WERI-Rb-1 (cell line): ENCODE measurements around the gene NAT10.

Experiments used
- DNase-seq: peaks from one replicate; pipeline ENCODE4 v3.0.0-alpha.2; 2020
- H3K27ac ChIP-seq: fragments of 250-450 bp; sonication (Bioruptor Pico); 2 replicates; pipeline ENCODE4 v1.5.1; 2020; ENCODE audit warnings: mild to moderate bottlenecking, moderate library complexity
- H3K27me3 ChIP-seq: fragments of 250-450 bp; sonication (Bioruptor Pico); 2 replicates; pipeline ENCODE4 v1.5.1; 2021; ENCODE audit warnings: mild to moderate bottlenecking, low read depth, moderate library complexity; ENCODE audit not compliant: insufficient read depth, severe bottlenecking
- H3K36me3 ChIP-seq: fragments of 250-450 bp; sonication (Bioruptor Pico); 2 replicates; pipeline ENCODE4 v1.5.1; 2020; ENCODE audit warnings: mild to moderate bottlenecking, moderate library complexity
- H3K4me3 ChIP-seq: 2 replicates; pipeline ENCODE4 v1.5.1; 2011; ENCODE audit warnings: low read depth, mild to moderate bottlenecking, control low read depth, low read length
- H3K9me3 ChIP-seq: fragments of 250-450 bp; sonication (Bioruptor Pico); 2 replicates; pipeline ENCODE4 v1.5.1; 2021; ENCODE audit warnings: mild to moderate bottlenecking, moderate library complexity; ENCODE audit not compliant: severe bottlenecking
- TF ChIP-seq, protein P1 (sequence below): IDR thresholded peaks from 2 replicates; pipeline ENCODE4 v1.5.1; 2011; ENCODE audit warnings: low read depth, mild to moderate bottlenecking, control low read depth, inconsistent platforms, low read length

NAT10 gene

DNA sequence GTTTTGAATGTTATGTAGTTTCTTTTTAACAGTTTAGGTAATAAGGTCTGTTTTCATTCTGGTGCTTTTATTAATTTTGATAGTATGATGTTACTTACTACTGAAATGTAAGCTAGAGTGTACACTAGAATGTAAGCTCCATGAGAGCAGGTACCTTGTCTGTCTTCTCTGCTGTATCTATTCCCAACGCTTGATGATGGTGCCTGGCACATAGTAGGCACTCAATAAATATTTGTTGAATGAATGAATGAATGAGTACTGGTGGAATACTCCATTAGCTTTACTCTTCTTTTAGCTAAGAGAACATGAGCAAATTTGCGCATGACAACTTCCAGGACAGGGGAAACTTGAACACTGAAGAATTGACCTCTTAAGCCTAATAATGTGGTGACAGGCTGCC lies 6.6 kb upstream of the NAT10 start:
- Histone ChIP-seq H3K36me3 (peaks cover 68% of the 10 kb centered on the region), H3K27ac (no peak overlapping the region)
- no peak for DNase-seq

DNA sequence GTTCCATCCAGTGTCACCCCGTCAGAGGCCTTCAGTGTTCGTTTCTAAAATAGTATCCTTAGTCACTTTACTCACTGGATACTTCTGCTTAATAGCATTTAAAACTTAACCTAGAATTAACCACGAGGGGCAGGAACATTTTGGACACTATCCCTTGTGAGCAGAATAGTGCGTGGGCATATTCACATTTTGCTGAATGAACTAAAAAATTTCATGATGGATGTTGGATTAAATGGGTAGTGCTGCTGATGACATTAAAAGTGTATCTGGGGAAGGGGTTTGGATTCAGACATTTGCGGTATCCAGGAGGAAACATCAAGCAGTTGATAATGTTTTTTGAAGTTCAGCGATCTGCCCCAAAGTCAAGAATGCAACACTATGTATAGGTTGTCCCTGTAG lies 750 bp upstream of the NAT10 start:
- no peak for DNase-seq
- H3K36me3 ChIP-seq: peaks cover 25% of the 10 kb centered on the region
- H3K9me3 ChIP-seq: no peaks in the 10 kb centered on the region
- H3K27ac ChIP-seq: peak overlapping the region; percentile 81
- no peaks in the 10 kb centered on the region for H3K27me3 ChIP-seq
- TF ChIP-seq, protein P1, sequence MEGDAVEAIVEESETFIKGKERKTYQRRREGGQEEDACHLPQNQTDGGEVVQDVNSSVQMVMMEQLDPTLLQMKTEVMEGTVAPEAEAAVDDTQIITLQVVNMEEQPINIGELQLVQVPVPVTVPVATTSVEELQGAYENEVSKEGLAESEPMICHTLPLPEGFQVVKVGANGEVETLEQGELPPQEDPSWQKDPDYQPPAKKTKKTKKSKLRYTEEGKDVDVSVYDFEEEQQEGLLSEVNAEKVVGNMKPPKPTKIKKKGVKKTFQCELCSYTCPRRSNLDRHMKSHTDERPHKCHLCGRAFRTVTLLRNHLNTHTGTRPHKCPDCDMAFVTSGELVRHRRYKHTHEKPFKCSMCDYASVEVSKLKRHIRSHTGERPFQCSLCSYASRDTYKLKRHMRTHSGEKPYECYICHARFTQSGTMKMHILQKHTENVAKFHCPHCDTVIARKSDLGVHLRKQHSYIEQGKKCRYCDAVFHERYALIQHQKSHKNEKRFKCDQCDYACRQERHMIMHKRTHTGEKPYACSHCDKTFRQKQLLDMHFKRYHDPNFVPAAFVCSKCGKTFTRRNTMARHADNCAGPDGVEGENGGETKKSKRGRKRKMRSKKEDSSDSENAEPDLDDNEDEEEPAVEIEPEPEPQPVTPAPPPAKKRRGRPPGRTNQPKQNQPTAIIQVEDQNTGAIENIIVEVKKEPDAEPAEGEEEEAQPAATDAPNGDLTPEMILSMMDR: no peak
- peak overlapping the region; percentile 88 for H3K4me3 ChIP-seq

More for the DNA sequence above, 6.6 kb upstream of the NAT10 start:
- no peaks in the 10 kb centered on the region for H3K9me3 ChIP-seq
- TF ChIP-seq, protein P1: no peak
- H3K27me3 ChIP-seq: no peaks in the 10 kb centered on the region
- H3K4me3 ChIP-seq: no peak overlapping the region

DNA sequence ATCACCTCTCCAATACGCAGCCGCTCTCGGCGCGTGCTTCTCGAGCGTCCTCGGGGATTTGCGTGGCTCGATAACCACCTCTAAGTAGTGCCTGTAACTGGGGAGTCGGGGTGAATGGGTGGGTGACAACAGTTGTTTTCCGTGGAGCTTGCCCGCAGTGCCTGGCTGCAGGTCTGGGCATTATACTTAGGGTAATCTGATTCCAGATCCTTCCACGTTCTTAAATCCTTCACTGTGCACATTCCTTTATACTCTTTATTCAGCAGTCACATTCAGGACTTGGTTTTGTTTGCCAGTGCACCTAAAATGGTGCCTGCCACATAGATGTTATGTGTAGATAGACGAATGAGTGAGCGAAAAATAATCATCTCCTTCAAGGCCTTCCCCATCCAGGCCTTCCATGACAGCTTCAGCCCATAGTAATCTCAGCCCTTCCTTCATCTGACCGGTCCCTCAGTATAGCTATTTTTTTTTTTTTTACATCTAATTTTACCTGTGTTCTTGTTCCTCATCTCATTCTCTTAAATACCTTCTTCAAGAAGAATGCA lies 602 bp downstream of the NAT10 start:
- Histone ChIP-seq H3K27me3 (no peaks in the 10 kb centered on the region), H3K4me3 (peak overlapping the region; percentile 88), H3K27ac (peak overlapping the region; percentile 81), H3K9me3 (no peaks in the 10 kb centered on the region), H3K36me3 (peaks cover 20% of the 10 kb centered on the region)
- no peak for DNase-seq
- TF ChIP-seq, protein P1: no peak

DNA sequence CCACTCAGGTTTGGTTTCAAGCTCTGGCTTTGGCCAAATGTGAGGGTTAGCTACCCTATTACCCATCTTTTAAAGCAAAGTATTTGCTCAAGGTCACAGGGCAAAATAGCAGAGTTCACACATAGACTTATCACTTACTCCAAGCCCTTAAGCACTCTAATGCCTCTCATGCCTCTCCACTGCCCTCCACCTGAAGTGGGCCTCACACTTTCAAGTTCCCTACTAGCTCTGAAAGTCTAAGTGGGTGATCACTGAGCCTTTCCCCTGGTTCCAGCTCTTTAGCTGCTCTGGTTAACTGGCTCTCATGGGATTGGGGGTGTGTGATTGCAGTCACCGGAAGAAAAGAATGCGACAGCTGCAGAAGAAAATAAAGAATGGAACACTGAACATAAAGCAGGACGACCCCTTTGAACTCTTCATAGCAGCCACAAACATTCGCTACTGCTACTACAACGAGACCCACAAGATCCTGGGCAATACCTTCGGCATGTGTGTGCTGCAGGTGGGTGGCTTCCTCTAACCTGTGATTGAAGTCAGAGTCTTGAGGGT lies 6.4 kb downstream of the NAT10 start:
- Histone ChIP-seq H3K9me3 (no peaks in the 10 kb centered on the region), H3K27ac (no peak overlapping the region), H3K27me3 (no peaks in the 10 kb centered on the region), H3K36me3 (peaks cover 71% of the 10 kb centered on the region), H3K4me3 (no peak overlapping the region)
- TF ChIP-seq, protein P1: no peak
- no peak for DNase-seq

DNA sequence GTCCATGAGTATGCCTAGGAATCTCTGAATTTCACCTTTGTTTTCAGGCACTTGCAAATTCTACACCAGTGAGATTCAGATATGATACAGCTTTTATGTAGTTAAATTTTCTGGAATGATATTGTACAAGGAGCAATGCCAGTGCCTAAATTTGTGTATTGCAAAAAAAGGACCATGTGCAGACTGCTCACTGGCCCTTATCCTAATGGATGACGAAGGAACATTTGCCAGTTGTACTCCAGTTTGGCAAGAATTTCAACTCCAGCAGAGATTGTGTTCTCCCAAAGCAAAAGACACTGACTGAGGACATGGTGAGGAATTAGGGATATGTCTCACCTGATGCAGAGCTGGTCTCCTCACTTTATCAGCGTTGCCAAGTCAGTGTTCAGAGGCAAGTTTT lies 8.6 kb downstream of the NAT10 start:
- Histone ChIP-seq H3K27ac (no peak overlapping the region), H3K27me3 (no peaks in the 10 kb centered on the region), H3K36me3 (peaks cover 83% of the 10 kb centered on the region), H3K9me3 (no peaks in the 10 kb centered on the region), H3K4me3 (no peak overlapping the region)
- TF ChIP-seq, protein P1: no peak
- no peak for DNase-seq

DNA sequence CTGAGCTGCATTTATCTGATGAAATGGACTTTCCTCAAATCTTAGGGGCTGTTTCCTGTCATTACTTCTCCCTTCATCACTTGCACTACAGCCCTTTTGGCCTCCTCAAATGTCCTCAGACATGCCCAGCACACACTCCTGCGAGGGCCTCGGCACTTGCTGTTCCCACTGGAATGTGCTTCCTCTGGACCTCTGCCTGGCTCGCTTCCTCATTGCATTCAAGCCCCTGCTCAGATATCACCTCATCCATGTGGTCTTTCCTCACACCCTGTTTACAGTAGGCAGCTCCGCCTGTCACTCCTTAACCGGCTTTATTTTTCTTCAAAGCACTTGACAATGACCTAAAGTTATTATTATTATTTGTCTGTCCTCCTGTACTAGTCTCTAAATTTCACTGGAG lies 9.0 kb downstream of the NAT10 start:
- Histone ChIP-seq H3K36me3 (peaks cover 83% of the 10 kb centered on the region), H3K4me3 (no peak overlapping the region), H3K27ac (no peak overlapping the region), H3K9me3 (no peaks in the 10 kb centered on the region), H3K27me3 (no peaks in the 10 kb centered on the region)
- TF ChIP-seq, protein P1: no peak
- no peak for DNase-seq
